Karpas-422 (cell line): ENCODE measurements around the gene PLSCR2. TPM values are rescaled to one million over a fixed set of nuclear protein-coding genes. Genes with fewer than 3 reads are reported as not detected.
"Not testable (repeated sequence)": the region's sequence is repeated elsewhere in the genome, so short reads cannot be mapped to it uniquely, and the experiment has no call there.

Experiments
- DNase-seq: peaks from one replicate; pipeline ENCODE4 v3.0.0-alpha.2; 2015
- H2AFZ ChIP-seq: fragments of 200-600 bp; sonication (generic); 2 replicates; pipeline ENCODE4 v1.6.1; 2014; ENCODE audit warnings: antibody characterized with exemption, low read length, mixed read lengths
- H3K27ac ChIP-seq: fragments of 200-600 bp; sonication (generic); 2 replicates; pipeline ENCODE4 v1.5.1; 2014; ENCODE audit warnings: mild to moderate bottlenecking, low read length, moderate library complexity
- H3K27me3 ChIP-seq: fragments of 200-600 bp; sonication (generic); 2 replicates; pipeline ENCODE4 v1.6.1; 2014; ENCODE audit warnings: low read length, mixed read lengths
- H3K36me3 ChIP-seq: fragments of 200-600 bp; sonication (generic); 2 replicates; pipeline ENCODE4 v1.6.1; 2014; ENCODE audit warnings: low read length, mixed read lengths; ENCODE audit not compliant: insufficient read depth
- H3K4me1 ChIP-seq: fragments of 200-600 bp; sonication (generic); 2 replicates; pipeline ENCODE4 v1.6.1; 2014; ENCODE audit warnings: mild to moderate bottlenecking, low read length, mixed read lengths
- H3K4me2 ChIP-seq: fragments of 200-600 bp; sonication (generic); 2 replicates; pipeline ENCODE4 v1.6.1; 2014; ENCODE audit warnings: low read length, low read depth, mild to moderate bottlenecking; ENCODE audit not compliant: poor library complexity, severe bottlenecking
- H3K4me3 ChIP-seq: fragments of 200-600 bp; sonication (generic); 2 replicates; pipeline ENCODE4 v1.5.1; 2014; ENCODE audit warnings: mild to moderate bottlenecking, antibody characterized with exemption, low read length, mixed read lengths
- H3K79me2 ChIP-seq: fragments of 200-600 bp; sonication (generic); 2 replicates; pipeline ENCODE4 v1.6.1; 2014; ENCODE audit warnings: mild to moderate bottlenecking, low read length, mixed read lengths
- H3K9ac ChIP-seq: fragments of 200-600 bp; sonication (generic); 2 replicates; pipeline ENCODE4 v1.6.0; 2014; ENCODE audit warnings: low read length
- H3K9me2 ChIP-seq: fragments of 200-600 bp; sonication (generic), shearing (Covaris generic); replicated peaks from 2 replicates; pipeline ENCODE4 v1.6.0; 2014; ENCODE audit warnings: mild to moderate bottlenecking, low read length, moderate library complexity; ENCODE audit not compliant: insufficient read depth
- H3K9me3 ChIP-seq: fragments of 300-700, 200-600 bp; sonication (generic); 2 replicates; pipeline ENCODE4 v1.6.1; 2014; ENCODE audit warnings: low read length, mixed read lengths
- H4K20me1 ChIP-seq: fragments of 200-600 bp; sonication (generic); 2 replicates; pipeline ENCODE4 v1.6.1; 2014; ENCODE audit warnings: mild to moderate bottlenecking, antibody characterized with exemption, low read length, low read depth; ENCODE audit not compliant: insufficient read depth
- total RNA-seq: library from RNA; depleted of rRNA; stranded (reverse); fragments of >200 nt; shearing (Covaris generic); gene quantifications from 2 replicates; pipeline ENCODE4 v1.2.3, GENCODE V29; 2014; ENCODE audit warnings: low replicate concordance

Gene PLSCR2
- total RNA-seq, 1 experiment from 2014 or later: not detected

- no peaks in the 10 kb centered on the region for H3K9me3 ChIP-seq
- H3K27me3 ChIP-seq: no peaks in the 10 kb centered on the region
- no peak overlapping the region for H3K4me2 ChIP-seq
- peaks cover 2% of the 10 kb centered on the region; the same call in 1 of the 2 replicates for H3K4me1 ChIP-seq
- H3K9me2 ChIP-seq: no peaks in the 10 kb centered on the region
- no peaks in the 10 kb centered on the region for H3K79me2 ChIP-seq
- no peak overlapping the region for H3K27ac ChIP-seq
- no peaks in the 10 kb centered on the region for H3K36me3 ChIP-seq
- no peaks in the 10 kb centered on the region for H4K20me1 ChIP-seq
- no peak overlapping the region for H2AFZ ChIP-seq
- H3K9ac ChIP-seq: no peak overlapping the region
- DNase-seq: no peak
- no peak overlapping the region for H3K4me3 ChIP-seq
These were observed 5.3 kb downstream of the PLSCR2 start for GRCh38 chr3:146464005-146464595.

GRCh38 chr3:146454796-146455195, 14.6 kb downstream of the PLSCR2 start:
- H3K4me3 ChIP-seq: no peak overlapping the region
- no peak overlapping the region for H2AFZ ChIP-seq
- no peak overlapping the region for H3K9ac ChIP-seq
- DNase-seq: no peak
- no peaks in the 10 kb centered on the region for H3K79me2 ChIP-seq
- peaks cover 3% of the 10 kb centered on the region; the same call in 1 of the 2 replicates for H3K4me1 ChIP-seq
- H3K4me2 ChIP-seq: no peak overlapping the region
- H3K27me3 ChIP-seq: no peaks in the 10 kb centered on the region
- no peaks in the 10 kb centered on the region for H3K9me2 ChIP-seq
- no peaks in the 10 kb centered on the region for H3K36me3 ChIP-seq
- H4K20me1 ChIP-seq: no peaks in the 10 kb centered on the region
- no peak overlapping the region for H3K27ac ChIP-seq
- H3K9me3 ChIP-seq: no peaks in the 10 kb centered on the region

DNA sequence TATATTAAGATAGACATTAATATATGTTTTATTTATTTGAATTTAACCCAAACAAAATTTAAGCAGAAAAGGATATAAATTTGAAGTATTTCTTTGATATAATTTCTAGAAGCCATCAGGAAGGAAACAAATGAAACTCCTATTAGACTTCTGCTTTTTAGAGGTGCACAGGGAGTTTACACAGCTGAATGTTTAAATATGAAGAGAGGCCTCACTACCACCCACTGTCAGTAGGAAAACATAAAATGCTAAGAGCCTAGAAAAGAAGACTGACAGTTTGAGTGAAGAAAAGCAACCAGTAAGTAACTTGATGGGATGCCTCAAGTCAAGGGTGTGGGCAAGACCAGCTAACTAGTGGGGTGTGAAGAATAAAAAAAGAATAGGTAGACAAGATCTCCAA, 19.7 kb downstream of the PLSCR2 start:
- Histone ChIP-seq H4K20me1 (no peaks in the 10 kb centered on the region), H3K4me3 (no peak overlapping the region), H3K79me2 (no peaks in the 10 kb centered on the region), H3K9me3 (no peaks in the 10 kb centered on the region), H3K27ac (no peak overlapping the region), H3K9me2 (no peaks in the 10 kb centered on the region), H3K27me3 (no peaks in the 10 kb centered on the region), H3K4me1 (no peaks in the 10 kb centered on the region), H3K9ac (no peak overlapping the region), H3K36me3 (no peaks in the 10 kb centered on the region), H3K4me2 (no peak overlapping the region), H2AFZ (no peak overlapping the region)
- no peak for DNase-seq

- Histone ChIP-seq H3K4me3 (no peak overlapping the region), H3K4me1 (no peaks in the 10 kb centered on the region), H4K20me1 (no peaks in the 10 kb centered on the region), H3K79me2 (no peaks in the 10 kb centered on the region), H3K9ac (no peak overlapping the region), H3K4me2 (no peak overlapping the region), H3K27me3 (no peaks in the 10 kb centered on the region), H3K27ac (no peak overlapping the region), H3K9me3 (no peaks in the 10 kb centered on the region), H3K36me3 (no peaks in the 10 kb centered on the region), H3K9me2 (no peaks in the 10 kb centered on the region), H2AFZ (no peak overlapping the region)
- DNase-seq: no peak
These were observed 20.3 kb downstream of the PLSCR2 start for GRCh38 chr3:146449076-146449475.

DNA sequence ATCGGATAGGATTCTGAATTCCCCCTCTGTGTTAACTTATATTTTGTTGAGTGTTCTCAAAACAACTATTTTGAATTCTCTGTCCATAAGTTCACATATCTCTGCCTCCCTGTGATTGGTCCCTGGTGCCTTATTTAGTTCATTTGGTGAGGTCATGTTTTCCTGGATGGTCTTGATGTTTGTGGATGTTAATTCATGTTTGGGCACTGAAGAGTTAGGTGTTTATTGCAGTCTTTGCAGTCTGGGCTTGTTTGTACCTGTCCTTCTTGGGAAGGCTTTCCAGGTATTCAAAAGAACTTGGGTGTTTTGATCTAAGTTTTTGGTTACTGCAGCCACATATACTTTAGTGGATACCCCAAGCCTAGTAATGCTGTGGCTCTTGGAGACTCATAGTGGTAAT, 23.3 kb downstream of the PLSCR2 start:
- Histone ChIP-seq H4K20me1 (no peaks in the 10 kb centered on the region), H3K36me3 (no peaks in the 10 kb centered on the region), H3K27me3 (no peaks in the 10 kb centered on the region), H3K27ac (no peak overlapping the region), H3K4me3 (no peak overlapping the region), H3K4me2 (no peak overlapping the region), H3K9ac (no peak overlapping the region), H3K9me2 (no peaks in the 10 kb centered on the region), H3K79me2 (no peaks in the 10 kb centered on the region), H2AFZ (no peak overlapping the region), H3K9me3 (no peaks in the 10 kb centered on the region), H3K4me1 (no peaks in the 10 kb centered on the region)
- DNase-seq: no peak

DNA sequence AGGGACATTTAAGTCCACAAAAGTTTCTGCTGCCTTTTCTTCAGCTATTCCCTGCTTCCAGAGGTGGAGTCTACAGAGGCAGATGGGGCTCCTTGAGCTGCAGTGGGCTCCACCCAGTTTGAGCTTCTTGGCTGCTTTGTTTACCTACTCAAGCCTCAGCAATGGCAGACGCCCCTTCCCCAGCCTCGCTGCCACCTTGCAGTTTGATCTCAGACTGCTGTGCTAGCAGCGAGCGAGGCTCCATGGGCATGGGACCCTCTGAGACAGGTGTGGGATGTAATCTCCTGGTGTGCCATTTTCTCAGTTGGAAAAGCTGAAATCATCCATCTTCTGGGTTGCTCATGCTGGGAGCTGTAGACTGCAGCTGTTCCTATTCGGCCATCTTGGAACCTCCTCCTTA, 29.1 kb downstream of the PLSCR2 start:
- not testable (repeated sequence) for H3K27ac ChIP-seq, H3K4me2 ChIP-seq, DNase-seq

DNA sequence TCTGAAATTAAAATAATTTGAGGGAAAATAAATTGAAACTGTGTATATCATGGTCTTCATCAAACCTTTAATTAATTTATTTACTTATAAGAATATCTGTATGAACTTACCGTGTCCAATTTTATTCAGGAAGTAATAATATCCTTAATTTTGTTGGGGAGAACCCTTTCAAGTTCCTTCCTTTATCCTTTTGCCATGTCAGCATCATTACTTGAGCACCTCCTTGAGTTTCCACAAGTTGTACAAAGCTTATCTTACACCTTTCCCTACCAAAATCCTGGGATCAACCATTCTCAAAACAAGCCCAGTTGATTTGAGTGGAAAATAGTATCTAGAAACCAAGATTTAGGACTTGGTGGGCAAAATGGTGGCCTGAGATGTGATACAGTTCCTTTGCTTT, 37.3 kb downstream of the PLSCR2 start:
- no peaks in the 10 kb centered on the region for H3K36me3 ChIP-seq
- H4K20me1 ChIP-seq: no peaks in the 10 kb centered on the region
- no peak overlapping the region for H3K27ac ChIP-seq

More for the DNA sequence above, 29.1 kb downstream of the PLSCR2 start:
- not testable (repeated sequence) for H3K27me3 ChIP-seq, H3K9me3 ChIP-seq, H3K9ac ChIP-seq, H4K20me1 ChIP-seq, H3K4me1 ChIP-seq, H3K9me2 ChIP-seq, H3K79me2 ChIP-seq, H2AFZ ChIP-seq, H3K36me3 ChIP-seq, H3K4me3 ChIP-seq

DNA sequence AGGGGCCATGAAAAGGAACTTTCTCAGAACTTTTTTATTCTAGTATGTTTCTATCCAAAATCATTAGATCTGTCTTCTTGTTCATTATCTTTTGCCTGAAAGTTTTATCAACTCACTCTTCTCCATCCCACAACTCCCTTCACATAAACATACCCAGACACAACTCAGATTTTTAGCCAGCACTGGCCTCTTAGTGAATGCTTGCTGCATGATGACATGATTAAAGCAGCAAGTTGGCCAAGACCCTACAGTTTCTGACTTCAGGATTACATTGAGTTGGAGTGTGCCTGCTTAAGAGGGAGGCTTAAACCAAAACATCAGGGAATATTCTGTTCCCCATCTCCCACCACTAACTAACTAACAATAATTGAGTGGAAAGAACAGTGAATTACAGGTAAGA, 38.1 kb downstream of the PLSCR2 start:
- no peaks in the 10 kb centered on the region for H3K79me2 ChIP-seq
- H4K20me1 ChIP-seq: no peaks in the 10 kb centered on the region
- DNase-seq: no peak
- no peaks in the 10 kb centered on the region for H3K27me3 ChIP-seq
- no peaks in the 10 kb centered on the region for H3K9me3 ChIP-seq
- H3K9me2 ChIP-seq: no peaks in the 10 kb centered on the region
- H3K4me2 ChIP-seq: no peak overlapping the region
- H3K27ac ChIP-seq: no peak overlapping the region
- no peaks in the 10 kb centered on the region for H3K36me3 ChIP-seq
- no peak overlapping the region for H3K9ac ChIP-seq
- H2AFZ ChIP-seq: no peak overlapping the region
- H3K4me1 ChIP-seq: no peaks in the 10 kb centered on the region
- no peak overlapping the region for H3K4me3 ChIP-seq

More for the DNA sequence above, 37.3 kb downstream of the PLSCR2 start:
- no peaks in the 10 kb centered on the region for H3K9me3 ChIP-seq
- H3K4me1 ChIP-seq: no peaks in the 10 kb centered on the region
- H3K79me2 ChIP-seq: no peaks in the 10 kb centered on the region
- H3K9me2 ChIP-seq: no peaks in the 10 kb centered on the region
- no peak overlapping the region for H3K4me3 ChIP-seq
- H3K27me3 ChIP-seq: no peaks in the 10 kb centered on the region
- H2AFZ ChIP-seq: no peak overlapping the region
- no peak for DNase-seq
- H3K9ac ChIP-seq: no peak overlapping the region
- H3K4me2 ChIP-seq: no peak overlapping the region

DNA sequence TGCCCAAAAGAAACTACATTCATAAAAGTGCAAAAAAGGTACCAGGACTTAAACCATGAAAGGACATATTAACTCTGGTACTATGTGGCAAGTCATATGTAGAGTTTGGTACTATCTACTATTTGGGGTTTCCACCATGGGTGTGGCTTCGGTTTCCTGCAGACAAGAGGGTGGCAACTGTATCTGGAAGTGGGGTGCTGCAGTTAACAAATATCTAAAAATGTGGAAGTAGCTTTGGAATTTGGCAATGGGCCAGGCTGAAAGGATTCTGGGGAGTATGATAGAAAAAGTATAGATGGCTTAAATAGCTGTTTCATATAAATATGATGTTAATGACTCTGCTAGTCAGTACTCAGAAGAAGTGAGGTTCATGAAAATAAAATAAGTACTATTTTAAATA, 44.0 kb downstream of the PLSCR2 start:
- H3K9me2 ChIP-seq: no peaks in the 10 kb centered on the region
- DNase-seq: no peak
- H3K9me3 ChIP-seq: no peaks in the 10 kb centered on the region
- H3K27ac ChIP-seq: no peak overlapping the region
- H4K20me1 ChIP-seq: no peaks in the 10 kb centered on the region
- H3K36me3 ChIP-seq: no peaks in the 10 kb centered on the region
- no peak overlapping the region for H3K4me3 ChIP-seq
- no peaks in the 10 kb centered on the region for H3K27me3 ChIP-seq
- H3K4me1 ChIP-seq: no peaks in the 10 kb centered on the region
- H3K79me2 ChIP-seq: no peaks in the 10 kb centered on the region
- no peak overlapping the region for H3K9ac ChIP-seq
- H2AFZ ChIP-seq: no peak overlapping the region
- no peak overlapping the region for H3K4me2 ChIP-seq
